ENCODE measurements around the gene PTTG1. TPM values are rescaled to one million over a fixed set of nuclear protein-coding genes. Genes with fewer than 3 reads are reported as not detected.

The PTTG1 gene
- total and polyA plus RNA-seq, 4 experiments from 2014 or later = 9.2 to 20.2 (median 15.8) TPM

GRCh38 chr5:160380041-160380440 is 41.6 kb upstream of the PTTG1 start:
- Histone ChIP-seq H3K36me3 (ENCODE audit: insufficient read depth, low read length) (no peaks in the 10 kb centered on the region), H3K27me3 (ENCODE audit: insufficient read depth, low read length) (no peaks in the 10 kb centered on the region), H3K4me3 (ENCODE audit: low read length in 2 of 2) (no peak overlapping the region), H3K27ac (ENCODE audit: low read depth, low read length) (no peak overlapping the region), H3K4me1 (ENCODE audit: insufficient read depth, low read length) (no peaks in the 10 kb centered on the region), H3K9me3 (ENCODE audit: control insufficient read depth in 1 of 2, low read length in 2 of 2) (no peaks in the 10 kb centered on the region)
- intact Hi-C loops (cut with micrococcal nuclease) = no loop called here
- H3K9me3 Mint-ChIP-seq = peaks cover 0 to 1% (median 0%) of the 10 kb centered on the region in 8 donors
- ChIA-PET CTCF (ENCODE audit: partially characterized antibody) (interaction anchor here (1.4 to 1.6 kb wide), 2 partner anchors 35 to 37 kb away, joined by 4 to 5 read pairs; no protein-coding TSS in a partner anchor), POLR2A (ENCODE audit: partially characterized antibody) (no interaction called here)
- DNase-seq = no peak
- no peaks in the 10 kb centered on the region for H3K4me1 Mint-ChIP-seq
- no peak overlapping the region for H3K27ac Mint-ChIP-seq
- H3K36me3 Mint-ChIP-seq = no peaks in the 10 kb centered on the region
- H3K4me3 Mint-ChIP-seq = no peak overlapping the region
- peaks cover 13 to 18% of the 10 kb centered on the region in 2 donors for H3K27me3 Mint-ChIP-seq

- H3K9me3 Mint-ChIP-seq = peaks cover 0 to 7% (median 4%) of the 10 kb centered on the region in 8 donors
- no peak overlapping the region for H3K4me3 Mint-ChIP-seq
- H3K27ac ChIP-seq (ENCODE audit: low read depth, low read length) = no peak overlapping the region
- no peak overlapping the region for H3K4me3 ChIP-seq (ENCODE audit: low read length in 2 of 2)
- no peaks in the 10 kb centered on the region for H3K36me3 Mint-ChIP-seq
- H3K4me1 ChIP-seq (ENCODE audit: insufficient read depth, low read length) = no peaks in the 10 kb centered on the region
- no peak overlapping the region for H3K27ac Mint-ChIP-seq
- no peaks in the 10 kb centered on the region for H3K4me1 Mint-ChIP-seq
- no peaks in the 10 kb centered on the region for H3K9me3 ChIP-seq (ENCODE audit: control insufficient read depth in 1 of 2, low read length in 2 of 2)
- no peaks in the 10 kb centered on the region for H3K27me3 ChIP-seq (ENCODE audit: insufficient read depth, low read length)
- ChIA-PET POLR2A (ENCODE audit: partially characterized antibody) (no interaction called here), CTCF (ENCODE audit: partially characterized antibody) (no interaction called here)
- intact Hi-C loops (cut with micrococcal nuclease) = no loop called here
- H3K36me3 ChIP-seq (ENCODE audit: insufficient read depth, low read length) = no peaks in the 10 kb centered on the region
- peaks cover 7 to 12% of the 10 kb centered on the region in 2 donors for H3K27me3 Mint-ChIP-seq
- no peak for DNase-seq
Observed at GRCh38 chr5:160382346-160382745, 39.3 kb upstream of the PTTG1 start.

- Histone ChIP-seq H3K9me3 (ENCODE audit: control insufficient read depth in 1 of 2, low read length in 2 of 2) (no peaks in the 10 kb centered on the region), H3K4me1 (ENCODE audit: insufficient read depth, low read length) (no peaks in the 10 kb centered on the region), H3K36me3 (ENCODE audit: insufficient read depth, low read length) (no peaks in the 10 kb centered on the region), H3K27ac (ENCODE audit: low read depth, low read length) (no peak overlapping the region), H3K27me3 (ENCODE audit: insufficient read depth, low read length) (no peaks in the 10 kb centered on the region), H3K4me3 (ENCODE audit: low read length in 2 of 2) (no peak overlapping the region)
- Mint-ChIP-seq H3K27me3 (peaks cover 2 to 8% of the 10 kb centered on the region in 2 donors), H3K27ac (no peak overlapping the region), H3K4me3 (no peak overlapping the region), H3K9me3 (peaks cover 0 to 21% (median 14%) of the 10 kb centered on the region in 8 donors), H3K4me1 (no peaks in the 10 kb centered on the region), H3K36me3 (peaks cover 4 to 13% of the 10 kb centered on the region in 2 donors)
- POLR2A ChIA-PET (ENCODE audit: partially characterized antibody) = no interaction called here
- intact Hi-C loops (cut with micrococcal nuclease) = no loop called here
- CTCF ChIA-PET (ENCODE audit: partially characterized antibody) = no interaction called here
- no peak for DNase-seq
Observed at GRCh38 chr5:160384681-160385080, 37.0 kb upstream of the PTTG1 start.

GRCh38 chr5:160385496-160385895 is 36.2 kb upstream of the PTTG1 start:
- no peaks in the 10 kb centered on the region for H3K4me1 ChIP-seq (ENCODE audit: insufficient read depth, low read length)
- POLR2A ChIA-PET (ENCODE audit: partially characterized antibody) = no interaction called here
- H3K4me3 Mint-ChIP-seq = no peak overlapping the region
- no peak for DNase-seq
- intact Hi-C loops (cut with micrococcal nuclease) = no loop called here
- CTCF ChIA-PET (ENCODE audit: partially characterized antibody) = no interaction called here
- peaks cover 0 to 21% (median 14%) of the 10 kb centered on the region in 8 donors for H3K9me3 Mint-ChIP-seq
- H3K36me3 ChIP-seq (ENCODE audit: insufficient read depth, low read length) = no peaks in the 10 kb centered on the region
- peaks cover 4 to 13% of the 10 kb centered on the region in 2 donors for H3K36me3 Mint-ChIP-seq
- H3K27me3 ChIP-seq (ENCODE audit: insufficient read depth, low read length) = no peaks in the 10 kb centered on the region
- H3K27ac ChIP-seq (ENCODE audit: low read depth, low read length) = no peak overlapping the region
- no peaks in the 10 kb centered on the region for H3K4me1 Mint-ChIP-seq
- H3K4me3 ChIP-seq (ENCODE audit: low read length in 2 of 2) = no peak overlapping the region
- H3K27me3 Mint-ChIP-seq = peaks cover 0 to 3% of the 10 kb centered on the region in 2 donors
- H3K9me3 ChIP-seq (ENCODE audit: control insufficient read depth in 1 of 2, low read length in 2 of 2) = no peaks in the 10 kb centered on the region
- no peak overlapping the region for H3K27ac Mint-ChIP-seq

- H3K9me3 Mint-ChIP-seq = peaks cover 0 to 21% (median 14%) of the 10 kb centered on the region in 8 donors
- Histone ChIP-seq H3K9me3 (ENCODE audit: control insufficient read depth in 1 of 2, low read length in 2 of 2) (no peaks in the 10 kb centered on the region), H3K4me3 (ENCODE audit: low read length in 2 of 2) (no peak overlapping the region), H3K4me1 (ENCODE audit: insufficient read depth, low read length) (no peaks in the 10 kb centered on the region), H3K36me3 (ENCODE audit: insufficient read depth, low read length) (no peaks in the 10 kb centered on the region), H3K27ac (ENCODE audit: low read depth, low read length) (no peak overlapping the region), H3K27me3 (ENCODE audit: insufficient read depth, low read length) (no peaks in the 10 kb centered on the region)
- peaks cover 0 to 2% of the 10 kb centered on the region in 2 donors for H3K27me3 Mint-ChIP-seq
- POLR2A ChIA-PET (ENCODE audit: partially characterized antibody) = no interaction called here
- no peak overlapping the region for H3K27ac Mint-ChIP-seq
- no peak overlapping the region for H3K4me3 Mint-ChIP-seq
- intact Hi-C loops (cut with micrococcal nuclease) = no loop called here
- no peak for DNase-seq
- CTCF ChIA-PET (ENCODE audit: partially characterized antibody) = no interaction called here
- H3K4me1 Mint-ChIP-seq = peaks cover 0 to 2% (median 0%) of the 10 kb centered on the region in 4 donors
- H3K36me3 Mint-ChIP-seq = peaks cover 4 to 13% of the 10 kb centered on the region in 2 donors
Observed at GRCh38 chr5:160387445-160387844, 34.2 kb upstream of the PTTG1 start.

GRCh38 chr5:160390787-160391696 is 30.6 kb upstream of the PTTG1 start:
- Histone ChIP-seq H3K27ac (ENCODE audit: low read depth, low read length) (no peak overlapping the region), H3K36me3 (ENCODE audit: insufficient read depth, low read length) (no peaks in the 10 kb centered on the region), H3K4me3 (ENCODE audit: low read length in 2 of 2) (no peak overlapping the region), H3K4me1 (ENCODE audit: insufficient read depth, low read length) (no peaks in the 10 kb centered on the region), H3K9me3 (ENCODE audit: control insufficient read depth in 1 of 2, low read length in 2 of 2) (no peaks in the 10 kb centered on the region), H3K27me3 (ENCODE audit: insufficient read depth, low read length) (no peaks in the 10 kb centered on the region)
- Mint-ChIP-seq H3K27me3 (peaks cover 0 to 2% of the 10 kb centered on the region in 2 donors), H3K4me1 (peaks cover 0 to 2% (median 0%) of the 10 kb centered on the region in 4 donors), H3K27ac (no peak overlapping the region), H3K9me3 (peaks cover 0 to 21% (median 14%) of the 10 kb centered on the region in 8 donors), H3K4me3 (no peak overlapping the region), H3K36me3 (peaks cover 4 to 13% of the 10 kb centered on the region in 2 donors)
- ChIA-PET CTCF (ENCODE audit: partially characterized antibody) (interaction anchor here (0.7 to 2.3 kb wide), 10 partner anchors 9 to 1234 kb away, joined by 3 to 7 read pairs (median 4); partner anchors contain the start of gene FAM200C), POLR2A (ENCODE audit: partially characterized antibody) (no interaction called here)
- intact Hi-C loops (cut with micrococcal nuclease) = loop anchor here (1.0 kb wide), 1 partner anchor 370 kb away; no protein-coding TSS in a partner anchor
- DNase-seq = peak in 3 of 5 donors; percentile 7 to 20 (median 13)

- peaks cover 0 to 4% of the 10 kb centered on the region in 2 donors for H3K36me3 Mint-ChIP-seq
- intact Hi-C loops (cut with micrococcal nuclease) = no loop called here
- peaks cover 11 to 13% (median 12%) of the 10 kb centered on the region in 4 donors for H3K4me1 Mint-ChIP-seq
- Histone ChIP-seq H3K9me3 (ENCODE audit: control insufficient read depth in 1 of 2, low read length in 2 of 2) (no peaks in the 10 kb centered on the region), H3K4me1 (ENCODE audit: insufficient read depth, low read length) (peaks cover 6% of the 10 kb centered on the region), H3K27me3 (ENCODE audit: insufficient read depth, low read length) (no peaks in the 10 kb centered on the region), H3K4me3 (ENCODE audit: low read length in 2 of 2) (no peak overlapping the region), H3K27ac (ENCODE audit: low read depth, low read length) (no peak overlapping the region), H3K36me3 (ENCODE audit: insufficient read depth, low read length) (no peaks in the 10 kb centered on the region)
- ChIA-PET POLR2A (ENCODE audit: partially characterized antibody) (no interaction called here), CTCF (ENCODE audit: partially characterized antibody) (interaction anchor here (1.4 to 2.1 kb wide), 2 partner anchors 24 to 373 kb away, joined by 4 to 7 read pairs; partner anchors contain the start of gene SLU7)
- peaks cover 0 to 2% of the 10 kb centered on the region in 2 donors for H3K27me3 Mint-ChIP-seq
- no peaks in the 10 kb centered on the region for H3K9me3 Mint-ChIP-seq
- H3K4me3 Mint-ChIP-seq = no peak overlapping the region
- no peak for DNase-seq
- no peak overlapping the region for H3K27ac Mint-ChIP-seq
Observed at GRCh38 chr5:160395111-160395510, 26.5 kb upstream of the PTTG1 start.

All from CD4-positive, alpha-beta memory T cell (primary cell).